HepG2 (cell line): ENCODE data around the gene SPTBN4. TPM values are rescaled to one million over a fixed set of nuclear protein-coding genes. Genes with fewer than 3 reads are reported as not detected.

Experiments used
- ATAC-seq: fragments of 200-7000 bp; cut with Tn5 transposase; 3 replicates; pipeline ENCODE4 v1.9.1; 2020; ENCODE audit warnings: mild to moderate bottlenecking, moderate library complexity
- BruUV-seq: library from RNA; stranded (reverse); fragments of 400-500 nt; replicated peaks from 2 replicates; lab custom pipeline; 2021; lab: Mats Ljungman, UMichigan
- CTCF ChIA-PET: fragments of 300-600 bp; formaldehyde crosslinking; extraction: SDS; loops from one replicate; lab custom pipeline; 2021; ENCODE audit warnings: low total read pairs, inconsistent platforms, low intra/inter-chr PET ratio; lab: Yijun Ruan, JAX
- POLR2A ChIA-PET: fragments of 350-600 bp; sonication (Branson Sonifier 250); formaldehyde crosslinking; loops from one replicate; lab custom pipeline; 2020; ENCODE audit warnings: antibody characterized with exemption, inconsistent platforms; lab: Yijun Ruan, JAX
- DNase-seq: peaks from one replicate; pipeline ENCODE4 v3.0.0-alpha.2; 2015; ENCODE audit warnings: low spot score
- FAIRE-seq: peaks from 3 replicates; lab custom pipeline; 2011; peaks lifted over from hg19 to GRCh38; lab: Jason Lieb, UNC
- H2AFZ ChIP-seq: one replicate; pipeline ENCODE4 v1.6.1; 2011; ENCODE audit warnings: low read length, inconsistent platforms
- H3K27ac ChIP-seq: fragments of 300-600 bp; 3 replicates; pipeline ENCODE4 v1.8.0; 2011; ENCODE audit warnings: mixed run types, mild to moderate bottlenecking, mixed read lengths, low read length, inconsistent platforms; ENCODE audit not compliant: insufficient read depth; ENCODE audit errors: extremely low read length
- H3K27me3 ChIP-seq, 2 experiments: fragments of 200-600 bp in 1 of 2; 2 replicates in 1 of 2; 3 replicates in 1 of 2; pipeline versions ENCODE4 v1.6.0 to v1.8.0; 2011; ENCODE audit warnings: low read length in 2 of 2, mild to moderate bottlenecking in 2 of 2, moderate library complexity in 2 of 2, inconsistent platforms in 1 of 2; ENCODE audit not compliant: insufficient read depth in 2 of 2, control insufficient read depth in 1 of 2
- H3K36me3 ChIP-seq, 2 experiments: fragments of 200-600 bp in 1 of 2; replicated peaks in 1 of 2; 2 replicates in 1 of 2; 3 replicates in 1 of 2; pipeline versions ENCODE4 v1.5.1 to v1.8.0; 2011; ENCODE audit warnings: low read length in 2 of 2, inconsistent platforms in 1 of 2; ENCODE audit not compliant: insufficient read depth in 2 of 2, control insufficient read depth in 1 of 2
- H3K4me1 ChIP-seq: 2 replicates; pipeline ENCODE4 v1.5.1; 2012; ENCODE audit warnings: low read length, inconsistent platforms; ENCODE audit not compliant: insufficient read depth
- H3K4me2 ChIP-seq: 2 replicates; pipeline ENCODE4 v1.6.0; 2011; ENCODE audit warnings: low read depth, low read length, inconsistent platforms
- H3K4me3 ChIP-seq, 3 experiments: fragments of 200-600 bp in 1 of 3; sonication (generic), shearing (Covaris generic) in 1 of 3; replicated peaks in 1 of 3; 2 replicates each; pipeline ENCODE4 v1.5.1; 2011 to 2016; ENCODE audit warnings: low read length in 3 of 3, inconsistent platforms in 2 of 3, low read depth in 2 of 3, mild to moderate bottlenecking in 2 of 3, control low read depth in 1 of 3, mixed read lengths in 1 of 3; ENCODE audit not compliant: insufficient read depth in 1 of 3
- H3K79me2 ChIP-seq: one replicate; pipeline ENCODE4 v1.6.1; 2011; ENCODE audit warnings: low read length, inconsistent platforms; ENCODE audit not compliant: insufficient read depth
- H3K9ac ChIP-seq: 2 replicates; pipeline ENCODE4 v1.6.0; 2011; ENCODE audit warnings: mild to moderate bottlenecking, low read depth, low read length, inconsistent platforms; ENCODE audit not compliant: insufficient read depth
- H3K9me3 ChIP-seq: 2 replicates; pipeline ENCODE4 v1.5.1; 2012; ENCODE audit warnings: mild to moderate bottlenecking, low read length
- H4K20me1 ChIP-seq: 2 replicates; pipeline ENCODE4 v1.6.0; 2011; ENCODE audit warnings: inconsistent platforms, mild to moderate bottlenecking, low read length, moderate library complexity; ENCODE audit not compliant: insufficient read depth
- ATF7-NPFF ChIP-seq: sonication (generic); formaldehyde crosslinking; IDR thresholded peaks from 2 replicates; pipeline ENCODE4 v1.8.1; 2023; ENCODE audit warnings: mild to moderate bottlenecking, low read depth, missing genetic modification reagents, moderate library complexity
- KDM2A ChIP-seq: sonication (generic); formaldehyde crosslinking; IDR thresholded peaks from 2 replicates; pipeline ENCODE4 v1.4.0; 2020; ENCODE audit warnings: low read depth, missing genetic modification reagents, borderline replicate concordance
- PITX1 ChIP-seq: sonication (generic); formaldehyde crosslinking; IDR thresholded peaks from 2 replicates; pipeline ENCODE4 v1.5.1; 2020; ENCODE audit warnings: mild to moderate bottlenecking, missing genetic modification reagents
- ZFYVE20 ChIP-seq: sonication (generic); formaldehyde crosslinking; IDR thresholded peaks from 2 replicates; pipeline ENCODE4 v1.8.0; 2023; ENCODE audit warnings: low read depth, mild to moderate bottlenecking, moderate library complexity, missing genetic modification reagents, borderline replicate concordance
- ZNF253 ChIP-seq: sonication (generic); formaldehyde crosslinking; IDR thresholded peaks from 2 replicates; pipeline ENCODE4 v1.8.0; 2022; ENCODE audit warnings: mild to moderate bottlenecking, missing genetic modification reagents, borderline replicate concordance
- ZNF672 ChIP-seq: sonication (generic); formaldehyde crosslinking; IDR thresholded peaks from 2 replicates; pipeline ENCODE4 v1.8.1; 2022; ENCODE audit warnings: missing genetic modification reagents
- ZNF780A ChIP-seq: sonication (generic); formaldehyde crosslinking; IDR thresholded peaks from 2 replicates; pipeline ENCODE4 v1.8.0; 2022; ENCODE audit warnings: mild to moderate bottlenecking, missing genetic modification reagents, moderate library complexity
- ZNF800 ChIP-seq: sonication (generic); formaldehyde crosslinking; IDR thresholded peaks from 2 replicates; pipeline ENCODE4 v1.4.0; 2020; ENCODE audit warnings: missing genetic modification reagents
- ZNF883 ChIP-seq: sonication (generic); formaldehyde crosslinking; IDR thresholded peaks from 2 replicates; pipeline ENCODE4 v1.5.1; 2020; ENCODE audit warnings: mild to moderate bottlenecking, missing genetic modification reagents; ENCODE audit errors: not compliant biosample characterization
- WGBS: methylation state at CpG from one replicate; pipeline ENCODE4 v1.1.6; 2017; ENCODE audit warnings: low lambda C conversion rate; 5-methylcytosine and 5-hydroxymethylcytosine counted together
- in situ Hi-C: cut with HindIII; loops from 2 replicates; pipeline ENCODE4 v1.10.0; 2017; ENCODE audit warnings: low pct_unique_long_range_greater_than_20kb; ENCODE audit not compliant: extremely low pct_ligation_motif_present
- intact Hi-C: fragments of 100-400 bp; cut with micrococcal nuclease; formaldehyde crosslinking; loops from one replicate; pipeline ENCODE4 v1.10.0; 2022; ENCODE audit not compliant: unreplicated experiment
- polyA plus RNA-seq, 8 experiments: library from polyadenylated mRNA; depleted of rRNA in 3 of 8; stranded (reverse) in 7 of 8; unstranded in 1 of 8; fragments of >200 nt; fragmentation: Illumina TruSeq in 4 of 8; extraction: Trizol in 4 of 8; gene quantifications; 2 replicates each; pipeline versions ENCODE4 v1.2.1 to v1.2.3, GENCODE V29; 2011 to 2016; ENCODE audit warnings: low read depth in 4 of 8, missing spikeins in 1 of 8, mixed read lengths in 1 of 8; ENCODE audit not compliant: insufficient read depth in 1 of 8
- total RNA-seq, 5 experiments: library from RNA; depleted of rRNA; stranded (reverse); fragments of >200 nt; fragmentation: Illumina TruSeq; extraction: Trizol; gene quantifications; 2 replicates each; pipeline ENCODE4 v1.2.3, GENCODE V29; 2016; ENCODE audit warnings: low read depth in 1 of 5
- TF ChIP-seq, protein P1 (sequence below): sonication (generic); formaldehyde crosslinking; IDR thresholded peaks from 2 replicates; pipeline ENCODE4 v1.4.0; 2020; ENCODE audit warnings: mild to moderate bottlenecking, missing genetic modification reagents
- TF ChIP-seq, protein P2 (sequence below): sonication (generic); formaldehyde crosslinking; IDR thresholded peaks from 2 replicates; pipeline ENCODE4 v1.8.1; 2023; ENCODE audit warnings: mild to moderate bottlenecking, missing genetic modification reagents, borderline replicate concordance

The SPTBN4 gene
- total and polyA plus RNA-seq, 2 of the 13 experiments (the other 11 are each of a cell fraction or from before 2014, with no cell fraction given), result 0.11 TPM

DNA sequence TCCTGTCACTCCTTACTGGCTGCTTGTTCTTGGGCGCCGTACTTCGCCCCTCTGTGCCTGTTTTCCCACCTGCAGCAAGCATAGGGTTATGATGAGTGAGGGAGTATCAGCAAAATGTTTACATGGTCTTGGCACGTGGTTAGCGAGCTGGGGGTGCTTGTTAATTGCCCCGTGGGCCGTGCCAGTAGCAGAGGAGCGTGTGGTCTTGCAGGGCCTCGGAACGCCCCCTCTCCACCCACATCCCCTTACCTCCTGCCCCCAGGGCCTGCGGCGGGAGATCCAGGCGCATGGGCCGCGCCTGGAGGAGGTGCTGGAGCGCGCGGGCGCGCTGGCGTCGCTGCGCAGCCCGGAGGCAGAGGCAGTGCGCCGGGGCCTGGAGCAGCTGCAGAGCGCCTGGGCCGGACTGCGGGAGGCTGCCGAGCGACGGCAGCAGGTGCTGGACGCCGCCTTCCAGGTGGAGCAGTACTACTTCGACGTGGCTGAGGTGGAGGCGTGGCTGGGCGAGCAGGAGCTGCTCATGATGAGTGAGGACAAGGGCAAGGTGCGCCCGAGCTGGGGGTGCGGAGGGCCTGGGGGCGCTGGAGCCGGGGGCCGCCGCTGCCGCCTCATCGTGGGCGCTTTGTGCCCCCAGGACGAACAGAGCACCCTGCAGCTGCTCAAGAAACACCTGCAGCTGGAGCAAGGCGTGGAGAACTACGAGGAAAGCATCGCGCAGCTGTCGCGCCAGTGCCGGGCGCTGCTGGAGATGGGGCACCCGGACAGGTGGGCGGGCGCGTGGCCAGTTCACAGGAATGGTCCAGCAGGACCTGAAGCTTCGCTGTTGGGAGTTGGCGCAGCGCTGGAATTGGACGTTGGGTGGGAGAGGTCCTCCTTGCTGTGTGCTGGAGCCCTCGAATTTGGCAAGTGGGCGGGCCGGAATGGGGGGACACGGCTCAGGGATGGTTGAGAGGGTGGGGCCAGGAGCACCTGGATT lies 87.4 kb downstream of the SPTBN4 start:
- Histone ChIP-seq H3K4me1 (peaks cover 14% of the 10 kb centered on the region), H3K9ac (no peak overlapping the region), H3K4me3 (no peak overlapping the region), H3K9me3 (no peaks in the 10 kb centered on the region), H3K4me2 (no peak overlapping the region), H3K27ac (no peak overlapping the region), H3K27me3 (peaks cover 11 to 33% of the 10 kb centered on the region in 2 experiments; a peak in 4 of 5 replicates), H2AFZ (no peak overlapping the region), H4K20me1 (no peaks in the 10 kb centered on the region), H3K36me3 (no peaks in the 10 kb centered on the region), H3K79me2 (no peaks in the 10 kb centered on the region)
- intact Hi-C loops, result no loop called here
- ChIA-PET POLR2A (no interaction called here), CTCF (no interaction called here)
- ATAC-seq (peak; percentile 31; the same call in 1 of the 3 replicates), DNase-seq (no peak), FAIRE-seq (no peak)
- in situ Hi-C loops, result no loop called here
- TF ChIP-seq KDM2A (no peak), ATF7-NPFF (CRISPR knock-in tag) (no peak), ZNF800 (no peak), ZFYVE20 (CRISPR knock-in tag) (no peak), ZNF672 (CRISPR knock-in tag) (no peak), PITX1 (no peak), ZNF253 (CRISPR knock-in tag) (no peak), ZNF883 (CRISPR knock-in tag) (no peak), ZNF780A (CRISPR knock-in tag) (no peak)
- TF ChIP-seq, protein P1, sequence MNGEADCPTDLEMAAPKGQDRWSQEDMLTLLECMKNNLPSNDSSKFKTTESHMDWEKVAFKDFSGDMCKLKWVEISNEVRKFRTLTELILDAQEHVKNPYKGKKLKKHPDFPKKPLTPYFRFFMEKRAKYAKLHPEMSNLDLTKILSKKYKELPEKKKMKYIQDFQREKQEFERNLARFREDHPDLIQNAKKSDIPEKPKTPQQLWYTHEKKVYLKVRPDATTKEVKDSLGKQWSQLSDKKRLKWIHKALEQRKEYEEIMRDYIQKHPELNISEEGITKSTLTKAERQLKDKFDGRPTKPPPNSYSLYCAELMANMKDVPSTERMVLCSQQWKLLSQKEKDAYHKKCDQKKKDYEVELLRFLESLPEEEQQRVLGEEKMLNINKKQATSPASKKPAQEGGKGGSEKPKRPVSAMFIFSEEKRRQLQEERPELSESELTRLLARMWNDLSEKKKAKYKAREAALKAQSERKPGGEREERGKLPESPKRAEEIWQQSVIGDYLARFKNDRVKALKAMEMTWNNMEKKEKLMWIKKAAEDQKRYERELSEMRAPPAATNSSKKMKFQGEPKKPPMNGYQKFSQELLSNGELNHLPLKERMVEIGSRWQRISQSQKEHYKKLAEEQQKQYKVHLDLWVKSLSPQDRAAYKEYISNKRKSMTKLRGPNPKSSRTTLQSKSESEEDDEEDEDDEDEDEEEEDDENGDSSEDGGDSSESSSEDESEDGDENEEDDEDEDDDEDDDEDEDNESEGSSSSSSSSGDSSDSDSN (CRISPR knock-in tag), result no peak
- TF ChIP-seq, protein P2, sequence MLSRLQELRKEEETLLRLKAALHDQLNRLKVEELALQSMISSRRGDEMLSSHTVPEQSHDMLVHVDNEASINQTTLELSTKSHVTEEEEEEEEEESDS, result no peak
- no TSS peak for BruUV-seq
- 31% methylated on average over 35 of the region's 69 CpGs for WGBS
